ENCODE measurements around the gene PLPPR2.
"Not testable (repeated sequence)": the region's sequence is repeated elsewhere in the genome, so short reads cannot be mapped to it uniquely, and the experiment has no call there.

Gene PLPPR2

GRCh38 chr19:11370744-11371143 is 15.5 kb downstream of the PLPPR2 start:
- DNase-seq (ENCODE audit: low read depth, low spot score): no peak

- DNase-seq (ENCODE audit: low read depth, low spot score): no peak
These were observed 18.1 kb downstream of the PLPPR2 start for GRCh38 chr19:11373166-11373884.

GRCh38 chr19:11373885-11374432 is 18.7 kb downstream of the PLPPR2 start:
- DNase-seq (ENCODE audit: low read depth, low spot score): no peak

GRCh38 chr19:11374433-11375142 is 19.4 kb downstream of the PLPPR2 start, which contains the start of gene SWSAP1:
Gene SWSAP1, plus strand, starts transcription at chr19:11374666. Its CDS starts 15 bp downstream, at chr19:11374681.
- peak; percentile 99 for DNase-seq (ENCODE audit: low read depth, low spot score)

- no peak for DNase-seq (ENCODE audit: low read depth, low spot score)
These were observed 20.1 kb downstream of the PLPPR2 start for GRCh38 chr19:11375143-11375948.

- no peak for DNase-seq (ENCODE audit: low read depth, low spot score)
These were observed 22.0 kb downstream of the PLPPR2 start for GRCh38 chr19:11377237-11377636.

- DNase-seq (ENCODE audit: low read depth, low spot score): no peak
These were observed 22.5 kb downstream of the PLPPR2 start for GRCh38 chr19:11377756-11378155.

- DNase-seq (ENCODE audit: low read depth, low spot score): no peak
These were observed 23.3 kb downstream of the PLPPR2 start for GRCh38 chr19:11378319-11379189.

GRCh38 chr19:11379269-11379845 is 24.1 kb downstream of the PLPPR2 start:
- not testable (repeated sequence) for DNase-seq (ENCODE audit: low read depth, low spot score)

- DNase-seq (ENCODE audit: low read depth, low spot score): no peak
These were observed 24.7 kb downstream of the PLPPR2 start for GRCh38 chr19:11379857-11380350.

- peak; percentile 73 for DNase-seq (ENCODE audit: low read depth, low spot score)
These were observed 25.7 kb downstream of the PLPPR2 start for GRCh38 chr19:11380653-11381537.

GRCh38 chr19:11382898-11383705 is 27.9 kb downstream of the PLPPR2 start:
- DNase-seq (ENCODE audit: low read depth, low spot score): no peak

- DNase-seq (ENCODE audit: low read depth, low spot score): no peak
These were observed 28.4 kb downstream of the PLPPR2 start for GRCh38 chr19:11383706-11384048.

- no peak for DNase-seq (ENCODE audit: low read depth, low spot score)
These were observed 29.5 kb downstream of the PLPPR2 start for GRCh38 chr19:11384778-11385129.

- no peak for DNase-seq (ENCODE audit: low read depth, low spot score)
These were observed 32.2 kb downstream of the PLPPR2 start for GRCh38 chr19:11387162-11388034.

GRCh38 chr19:11390359-11390758 is 35.1 kb downstream of the PLPPR2 start:
- DNase-seq (ENCODE audit: low read depth, low spot score): no peak

GRCh38 chr19:11390933-11391680 is 35.9 kb downstream of the PLPPR2 start:
- DNase-seq (ENCODE audit: low read depth, low spot score): no peak

All from brain pericyte (primary cell).